GM23338 (cell line): ENCODE data around the gene KIAA1328. TPM values are rescaled to one million over a fixed set of nuclear protein-coding genes. Genes with fewer than 3 reads are reported as not detected.

Experiments used
- ATAC-seq: fragments of 200-7000 bp; cut with Tn5 transposase; 3 replicates; pipeline ENCODE4 v1.9.1; 2020
- DNase-seq: peaks from one replicate; pipeline ENCODE4 v3.0.0-alpha.2; 2015; ENCODE audit warnings: low spot score
- H2AFZ ChIP-seq: fragments of 200-600 bp; sonication (generic); 2 replicates; pipeline ENCODE4 v1.8.0; 2016; ENCODE audit warnings: antibody characterized with exemption, mild to moderate bottlenecking, moderate library complexity
- H3F3A ChIP-seq: fragments of 200-600 bp; sonication (generic); replicated peaks from 2 replicates; pipeline ENCODE4 v1.8.0; 2017; ENCODE audit warnings: antibody characterized with exemption, mixed run types, low read depth
- H3K27ac ChIP-seq: fragments of 200-600 bp; sonication (generic); 2 replicates; pipeline ENCODE4 v1.6.1; 2016; ENCODE audit warnings: low read depth
- H3K27me3 ChIP-seq: fragments of 200-600 bp; sonication (generic); 2 replicates; pipeline ENCODE4 v1.8.0; 2016; ENCODE audit warnings: mild to moderate bottlenecking, mixed run types, moderate library complexity; ENCODE audit not compliant: insufficient read depth
- H3K36me3 ChIP-seq: fragments of 200-600 bp; sonication (generic); 2 replicates; pipeline ENCODE4 v1.8.0; 2016; ENCODE audit warnings: mild to moderate bottlenecking; ENCODE audit not compliant: insufficient read depth
- H3K4me1 ChIP-seq: fragments of 200-600 bp; sonication (generic); 2 replicates; pipeline ENCODE4 v1.8.0; 2016; ENCODE audit warnings: mild to moderate bottlenecking, moderate library complexity; ENCODE audit not compliant: insufficient read depth
- H3K4me2 ChIP-seq: fragments of 200-600 bp; sonication (generic); 2 replicates; pipeline ENCODE4 v1.7.1; 2017; ENCODE audit warnings: mixed run types
- H3K4me3 ChIP-seq: fragments of 200-600 bp; sonication (generic); 2 replicates; pipeline ENCODE4 v1.6.1; 2016; ENCODE audit warnings: mixed run types
- H3K79me2 ChIP-seq: fragments of 200-600 bp; sonication (generic); replicated peaks from 2 replicates; pipeline ENCODE4 v1.8.0; 2017; ENCODE audit warnings: mild to moderate bottlenecking; ENCODE audit not compliant: insufficient read depth
- H3K9me2 ChIP-seq: fragments of 200-600 bp; sonication (generic); 2 replicates; pipeline ENCODE4 v1.8.0; 2017; ENCODE audit not compliant: insufficient read depth
- H4K20me1 ChIP-seq: fragments of 200-600 bp; sonication (generic); replicated peaks from 2 replicates; pipeline ENCODE4 v1.8.0; 2017; ENCODE audit warnings: mild to moderate bottlenecking; ENCODE audit not compliant: insufficient read depth
- H3K27ac Mint-ChIP-seq: 2 replicates; pipeline ENCODE4 v1.8.0; 2020; ENCODE audit warnings: inconsistent platforms, mild to moderate bottlenecking, moderate library complexity, mixed read lengths
- H3K27me3 Mint-ChIP-seq: 3 replicates; pipeline ENCODE4 v1.8.0; 2022; ENCODE audit warnings: low read depth, mild to moderate bottlenecking, moderate library complexity, mixed read lengths, inconsistent platforms; ENCODE audit not compliant: insufficient read depth, poor library complexity
- H3K36me3 Mint-ChIP-seq: 3 replicates; pipeline ENCODE4 v1.8.0; 2021; ENCODE audit warnings: low read depth, mild to moderate bottlenecking, inconsistent platforms, moderate library complexity, mixed read lengths
- H3K4me1 Mint-ChIP-seq: 3 replicates; pipeline ENCODE4 v1.8.0; 2020; ENCODE audit warnings: mild to moderate bottlenecking, inconsistent platforms, mixed read lengths
- H3K4me3 Mint-ChIP-seq: 3 replicates; pipeline ENCODE4 v1.8.0; 2021; ENCODE audit warnings: moderate library complexity, mild to moderate bottlenecking, inconsistent platforms, mixed read lengths
- H3K9me3 Mint-ChIP-seq: 3 replicates; pipeline ENCODE4 v1.8.0; 2020; ENCODE audit warnings: moderate library complexity, mild to moderate bottlenecking, inconsistent platforms, mixed read lengths
- CREB1 ChIP-seq: fragments of 250-450 bp; sonication (Bioruptor Pico); IDR thresholded peaks from 2 replicates; pipeline ENCODE4 v1.5.0; 2020; ENCODE audit warnings: low read depth, mild to moderate bottlenecking, moderate library complexity
- CTCF ChIP-seq, 2 experiments: fragments of 200-600 bp in 1 of 2; sonication (generic) in 1 of 2; conservative IDR thresholded peaks; 2 replicates each; pipeline versions ENCODE4 v1.5.1 to v1.6.1; 2016 to 2017; ENCODE audit warnings: antibody characterized with exemption in 2 of 2, low read depth in 2 of 2, mild to moderate bottlenecking in 2 of 2, moderate library complexity in 1 of 2
- ETS1 ChIP-seq: IDR thresholded peaks from 2 replicates; pipeline ENCODE4 v1.6.1; 2016; ENCODE audit warnings: antibody characterized with exemption
- EZH2 ChIP-seq: fragments of 200-600 bp; sonication (generic); IDR thresholded peaks from one replicate; pipeline ENCODE4 v1.8.0; 2017; ENCODE audit warnings: antibody characterized with exemption, mild to moderate bottlenecking, low read depth; ENCODE audit not compliant: unreplicated experiment
- EZH2phosphoT487 ChIP-seq: fragments of 200-600 bp; sonication (generic); IDR thresholded peaks from one replicate; pipeline ENCODE4 v1.8.1; 2018; ENCODE audit warnings: antibody characterized with exemption; ENCODE audit not compliant: unreplicated experiment
- JUNB ChIP-seq: IDR thresholded peaks from one replicate; pipeline ENCODE4 v1.6.1; 2016; ENCODE audit warnings: antibody characterized with exemption; ENCODE audit not compliant: unreplicated experiment
- NANOG ChIP-seq: IDR thresholded peaks from 2 replicates; pipeline ENCODE4 v1.6.1; 2016; ENCODE audit warnings: antibody characterized with exemption, borderline replicate concordance
- POLR2AphosphoS5 ChIP-seq: IDR thresholded peaks from 2 replicates; pipeline ENCODE4 v1.6.1; 2016; ENCODE audit warnings: antibody characterized with exemption, low read depth
- REST ChIP-seq: IDR thresholded peaks from one replicate; pipeline ENCODE4 v1.6.1; 2018; ENCODE audit warnings: antibody characterized with exemption; ENCODE audit not compliant: unreplicated experiment
- STAT1 ChIP-seq: IDR thresholded peaks from one replicate; pipeline ENCODE4 v1.6.1; 2016; ENCODE audit warnings: antibody characterized with exemption; ENCODE audit not compliant: unreplicated experiment
- ZNF114 ChIP-seq: fragments of 250-450 bp; sonication (Bioruptor Pico); IDR thresholded peaks from 2 replicates; pipeline ENCODE4 v1.5.0; 2020; ENCODE audit warnings: mild to moderate bottlenecking, moderate library complexity
- ZNF331 ChIP-seq: fragments of 250-450 bp; sonication (Bioruptor Pico); IDR thresholded peaks from 2 replicates; pipeline ENCODE4 v1.5.0; 2020; ENCODE audit warnings: low read depth, mild to moderate bottlenecking, moderate library complexity
- ZNF462 ChIP-seq: fragments of 250-450 bp; sonication (Bioruptor Pico); IDR thresholded peaks from 2 replicates; pipeline ENCODE4 v1.5.0; 2020; ENCODE audit warnings: mild to moderate bottlenecking, moderate library complexity
- polyA plus RNA-seq: library from polyadenylated mRNA; unstranded; fragments of >200 nt; fragmentation: Nextera tagmentation; extraction: Ambion mirVana; gene quantifications from 2 replicates; pipeline ENCODE4 v1.2.1, GENCODE V29; 2016
- total RNA-seq: library from RNA; depleted of rRNA; stranded (reverse); fragments of >200 nt; shearing (Covaris generic); gene quantifications from 2 replicates; pipeline ENCODE4 v1.2.3, GENCODE V29; 2014

The KIAA1328 gene
- total and polyA plus RNA-seq, 2 experiments from 2014 or later = 5.2 to 8.4 TPM

- no peaks in the 10 kb centered on the region for H3K27me3 ChIP-seq
- H4K20me1 ChIP-seq = no peaks in the 10 kb centered on the region
- no peak for TF ChIP-seq ZNF114 (CRISPR knock-in tag)
- no peak for TF ChIP-seq STAT1
- no peak for TF ChIP-seq CTCF (conservative IDR thresholded peaks at IDR 0.05; ENCODE audit: low read depth in 2 of 2)
- TF ChIP-seq REST = no peak
- TF ChIP-seq CREB1 (CRISPR knock-in tag) = no peak
- TF ChIP-seq ZNF462 (CRISPR knock-in tag) = no peak
- no peak for TF ChIP-seq NANOG
- no peak for TF ChIP-seq EZH2
- TF ChIP-seq ZNF331 (CRISPR knock-in tag) = no peak
- no peak for TF ChIP-seq JUNB
- TF ChIP-seq ETS1 = no peak
- TF ChIP-seq POLR2AphosphoS5 = no peak
- TF ChIP-seq EZH2phosphoT487 = no peak
- no peaks in the 10 kb centered on the region for H3K9me2 ChIP-seq
- no peak overlapping the region for H3K4me2 ChIP-seq
- H3K9me3 Mint-ChIP-seq = no peaks in the 10 kb centered on the region; the same call in 2 of the 3 replicates
- H3K79me2 ChIP-seq = no peaks in the 10 kb centered on the region
- H3K36me3 Mint-ChIP-seq = no peaks in the 10 kb centered on the region
- ATAC-seq (no peak), DNase-seq (no peak)
- no peak overlapping the region for H3K4me3 ChIP-seq
- no peaks in the 10 kb centered on the region for H3K27me3 Mint-ChIP-seq
- no peak overlapping the region for H2AFZ ChIP-seq
- no peak overlapping the region for H3K4me3 Mint-ChIP-seq
- no peaks in the 10 kb centered on the region for H3F3A ChIP-seq
- no peaks in the 10 kb centered on the region for H3K4me1 Mint-ChIP-seq
- H3K4me1 ChIP-seq = no peaks in the 10 kb centered on the region
- H3K27ac ChIP-seq = no peak overlapping the region
- H3K27ac Mint-ChIP-seq = no peak overlapping the region
- no peaks in the 10 kb centered on the region for H3K36me3 ChIP-seq
These were observed 76.6 kb downstream of the KIAA1328 start for GRCh38 chr18:36905571-36905970.
